CD14-positive monocyte (primary cell): Measurements from ENCODE around the gene BORCS5. TPM values are rescaled to one million over a fixed set of nuclear protein-coding genes. Genes with fewer than 3 reads are reported as not detected.
A peak's percentile ranks its signal among the peaks of the same experiment; 100 is the strongest.

ENCODE experiments used
- DNase-seq, 3 donors: peaks; one replicate each; pipeline ENCODE4 v3.0.0-alpha.2; 2011 to 2022
- H2AFZ ChIP-seq: 2 replicates; pipeline ENCODE4 v1.6.0; 2012; ENCODE audit warnings: mild to moderate bottlenecking, low read depth, low read length, inconsistent platforms; ENCODE audit not compliant: insufficient read depth, poor library complexity, severe bottlenecking
- H3K27ac ChIP-seq, 2 donors: 1 replicate in 1 of 2; 2 replicates in 1 of 2; pipeline ENCODE4 v1.5.1; 2012 to 2013; ENCODE audit warnings: low read length in 2 of 2, control low read depth in 1 of 2, inconsistent platforms in 1 of 2, low read depth in 1 of 2, mild to moderate bottlenecking in 1 of 2
- H3K27me3 ChIP-seq, 2 donors: one replicate each; pipeline versions ENCODE4 v1.6.0 to v1.6.1; 2011 to 2013; ENCODE audit warnings: low read length in 2 of 2; ENCODE audit not compliant: control insufficient read depth in 2 of 2, insufficient read depth in 2 of 2
- H3K36me3 ChIP-seq, 2 donors: replicated peaks in 1 of 2; 1 replicate in 1 of 2; 2 replicates in 1 of 2; pipeline versions ENCODE4 v1.5.1 to v1.6.1; 2012 to 2013; ENCODE audit warnings: low read length in 2 of 2, control low read depth in 1 of 2, inconsistent platforms in 1 of 2, mild to moderate bottlenecking in 1 of 2; ENCODE audit not compliant: insufficient read depth in 2 of 2, control insufficient read depth in 1 of 2
- H3K4me1 ChIP-seq, 2 donors: 1 replicate in 1 of 2; 2 replicates in 1 of 2; pipeline versions ENCODE4 v1.5.1 to v1.6.1; 2012 to 2013; ENCODE audit warnings: low read length in 2 of 2, control low read depth in 1 of 2, inconsistent platforms in 1 of 2, mild to moderate bottlenecking in 1 of 2, moderate library complexity in 1 of 2; ENCODE audit not compliant: insufficient read depth in 2 of 2, control insufficient read depth in 1 of 2
- H3K4me2 ChIP-seq: replicated peaks from 2 replicates; pipeline ENCODE3; 2012; ENCODE audit warnings: low read length, moderate library complexity, mild to moderate bottlenecking; ENCODE audit not compliant: poor library complexity, severe bottlenecking; ENCODE audit errors: extremely low read depth
- H3K4me3 ChIP-seq, 3 experiments: fragments of 200-600 bp in 1 of 3; sonication (generic) in 1 of 3; replicated peaks in 1 of 3; 1 replicate in 2 of 3; 2 replicates in 1 of 3; pipeline ENCODE4 v1.5.1; 2011 to 2013; ENCODE audit warnings: low read length in 3 of 3, mild to moderate bottlenecking in 3 of 3, control low read depth in 2 of 3, low read depth in 2 of 3, inconsistent platforms in 1 of 3, moderate library complexity in 1 of 3
- H3K79me2 ChIP-seq: 2 replicates; pipeline ENCODE4 v1.6.0; 2012; ENCODE audit warnings: mild to moderate bottlenecking, control low read depth, inconsistent platforms, low read length, moderate library complexity; ENCODE audit not compliant: insufficient read depth
- H3K9ac ChIP-seq: 2 replicates; pipeline ENCODE4 v1.6.0; 2017; ENCODE audit warnings: low read length, mild to moderate bottlenecking; ENCODE audit not compliant: insufficient read depth, poor library complexity, severe bottlenecking
- H3K9me3 ChIP-seq, 2 donors: replicated peaks in 1 of 2; 1 replicate in 1 of 2; 2 replicates in 1 of 2; pipeline versions ENCODE4 v1.5.1 to v1.6.1; 2012 to 2013; ENCODE audit warnings: low read length in 2 of 2, control low read depth in 1 of 2; ENCODE audit not compliant: control insufficient read depth in 1 of 2, insufficient read depth in 1 of 2
- H4K20me1 ChIP-seq: 2 replicates; pipeline ENCODE4 v1.6.0; 2012; ENCODE audit warnings: mild to moderate bottlenecking, low read length, control low read depth, moderate library complexity; ENCODE audit not compliant: insufficient read depth
- H3K27ac Mint-ChIP-seq, 7 donors: one replicate each; pipeline ENCODE4 v1.8.0; 2020; ENCODE audit warnings: mild to moderate bottlenecking in 7 of 7, mixed read lengths in 7 of 7, moderate library complexity in 6 of 7, inconsistent platforms in 2 of 7
- H3K27me3 Mint-ChIP-seq, 3 donors: one replicate each; pipeline ENCODE4 v1.8.0; 2021 to 2022; ENCODE audit warnings: low read depth in 3 of 3, mild to moderate bottlenecking in 3 of 3, mixed read lengths in 3 of 3, moderate library complexity in 3 of 3, inconsistent platforms in 1 of 3
- H3K36me3 Mint-ChIP-seq, 2 donors: one replicate each; pipeline ENCODE4 v1.8.0; 2020; ENCODE audit warnings: mixed read lengths in 2 of 2, inconsistent platforms in 1 of 2, mild to moderate bottlenecking in 1 of 2
- H3K4me1 Mint-ChIP-seq: one replicate; pipeline ENCODE4 v1.8.0; 2020; ENCODE audit warnings: mild to moderate bottlenecking, mixed read lengths
- H3K4me3 Mint-ChIP-seq, 2 donors: one replicate each; pipeline ENCODE4 v1.8.0; 2020; ENCODE audit warnings: mild to moderate bottlenecking in 2 of 2, mixed read lengths in 2 of 2, moderate library complexity in 1 of 2
- H3K9me3 Mint-ChIP-seq, 7 donors: one replicate each; pipeline ENCODE4 v1.8.0; 2020 to 2022; ENCODE audit warnings: mixed read lengths in 7 of 7, mild to moderate bottlenecking in 6 of 7, moderate library complexity in 6 of 7, inconsistent platforms in 2 of 7
- CTCF ChIP-seq: fragments of 200-600 bp; IDR thresholded peaks from one replicate; pipeline ENCODE4 v1.8.0; 2022; ENCODE audit warnings: antibody characterized with exemption, mild to moderate bottlenecking
- WGBS: methylation state at CpG from one replicate; pipeline ENCODE4 v1.1.5; 2013; ENCODE audit warnings: missing lambda C conversion rate; ENCODE audit not compliant: insufficient coverage; 5-methylcytosine and 5-hydroxymethylcytosine counted together
- intact Hi-C, 2 donors: fragments of 100-400 bp; cut with micrococcal nuclease; formaldehyde crosslinking; loops; one replicate each; pipeline versions ENCODE4 v1.15.0 to v1.15.1; 2023
- polyA plus RNA-seq, 3 donors: library from polyadenylated mRNA; depleted of rRNA in 1 of 3; unstranded in 2 of 3; stranded (reverse) in 1 of 3; fragments of 300-500 nt in 2 of 3; fragments of >200 nt in 1 of 3; fragmentation: Illumina TruSeq in 2 of 3; gene quantifications; 1 replicate in 2 of 3; 2 replicates in 1 of 3; pipeline ENCODE4 v1.2.3, GENCODE V29; 2012 to 2021

Gene BORCS5
- polyA plus RNA-seq, 3 donors, result 8.5 to 15.1 (median 9.6) TPM

DNA sequence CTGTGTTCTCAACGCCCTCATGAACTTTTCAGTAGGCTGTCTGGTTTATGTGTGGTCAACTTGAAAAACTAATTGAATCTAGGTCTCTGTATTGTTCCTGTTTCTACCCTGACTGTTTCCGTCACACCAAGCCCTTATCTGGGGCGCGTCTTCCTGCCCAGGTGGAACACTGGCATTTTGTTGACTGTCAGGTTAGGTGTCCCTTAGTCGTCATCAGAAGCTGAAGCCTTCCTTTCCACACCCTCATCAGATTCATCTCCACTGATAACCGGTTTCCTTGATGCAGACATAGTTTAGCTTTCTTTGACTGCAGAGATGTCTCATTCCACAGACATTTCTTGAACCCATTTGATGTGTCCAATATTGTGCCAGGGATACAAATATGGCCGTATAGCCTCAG lies 109.3 kb downstream of the BORCS5 start:
- no peak for TF ChIP-seq CTCF
- no peak overlapping the region for H3K9ac ChIP-seq
- H3K27me3 ChIP-seq, result no peaks in the 10 kb centered on the region
- H3K79me2 ChIP-seq, result no peaks in the 10 kb centered on the region
- H3K4me1 ChIP-seq, result peaks cover 12 to 13% of the 10 kb centered on the region in 2 donors
- H3K4me2 ChIP-seq, result no peak overlapping the region
- H3K4me1 Mint-ChIP-seq, result peaks cover 21% of the 10 kb centered on the region
- no peak overlapping the region for H3K4me3 ChIP-seq
- peak overlapping the region in 1 of 2 donors; percentile 23 for H3K27ac ChIP-seq
- peaks cover 0 to 3% (median 1%) of the 10 kb centered on the region in 3 donors for H3K27me3 Mint-ChIP-seq
- H3K36me3 ChIP-seq, result peaks cover 0 to 13% of the 10 kb centered on the region in 2 donors
- no peak overlapping the region for H3K4me3 Mint-ChIP-seq
- peaks cover 34 to 41% of the 10 kb centered on the region in 2 donors for H3K36me3 Mint-ChIP-seq
- H3K9me3 Mint-ChIP-seq, result peaks cover 0 to 3% (median 1%) of the 10 kb centered on the region in 7 donors
- 100% methylated on average over 1 of the region's 7 CpGs for WGBS
- DNase-seq, result no peak
- H2AFZ ChIP-seq, result no peak overlapping the region
- peak overlapping the region in 5 of 7 donors; percentile 3 to 60 (median 42) for H3K27ac Mint-ChIP-seq
- H4K20me1 ChIP-seq, result no peaks in the 10 kb centered on the region
- intact Hi-C loops, result loop anchor here in 1 of 2 donors (10.0 kb wide), 1 partner anchor 99 kb away; the partner anchor contains the start of gene DUSP16
- H3K9me3 ChIP-seq, result no peaks in the 10 kb centered on the region

DNA sequence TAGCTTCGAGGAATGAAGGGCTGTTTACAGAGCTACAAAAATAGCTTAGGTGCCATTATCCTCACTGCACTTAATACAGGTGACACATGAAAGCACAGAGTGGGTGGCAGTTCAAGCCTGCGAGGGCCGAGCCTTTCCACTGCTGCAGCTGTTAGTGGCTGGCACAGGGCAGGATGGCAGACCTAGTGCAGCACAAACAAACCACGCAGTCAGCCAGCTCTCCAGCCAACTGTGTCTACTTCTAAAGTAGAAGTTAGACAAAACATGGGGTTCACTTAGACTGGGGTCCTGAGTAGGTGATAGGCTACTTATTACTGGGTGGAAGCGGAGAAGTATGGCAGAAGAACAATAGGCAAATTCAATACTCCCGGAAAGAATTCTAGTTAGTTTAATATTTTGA lies 110.4 kb downstream of the BORCS5 start:
- no peaks in the 10 kb centered on the region for H4K20me1 ChIP-seq
- Mint-ChIP-seq H3K27me3 (peaks cover 0 to 5% (median 1%) of the 10 kb centered on the region in 3 donors), H3K4me1 (peaks cover 21% of the 10 kb centered on the region), H3K27ac (peak overlapping the region in 1 of 7 donors; percentile 26), H3K9me3 (peaks cover 0 to 3% (median 1%) of the 10 kb centered on the region in 7 donors), H3K4me3 (no peak overlapping the region), H3K36me3 (peaks cover 41 to 46% of the 10 kb centered on the region in 2 donors)
- peaks cover 12 to 13% of the 10 kb centered on the region in 2 donors for H3K4me1 ChIP-seq
- H3K27me3 ChIP-seq, result no peaks in the 10 kb centered on the region
- TF ChIP-seq CTCF, result no peak
- H3K9me3 ChIP-seq, result no peaks in the 10 kb centered on the region
- no peak overlapping the region for H3K4me2 ChIP-seq
- H3K79me2 ChIP-seq, result no peaks in the 10 kb centered on the region
- no peak for DNase-seq
- no peak overlapping the region for H2AFZ ChIP-seq
- intact Hi-C loops, result loop anchor here in 1 of 2 donors (10.0 kb wide), 1 partner anchor 98 kb away; the partner anchor contains the start of gene DUSP16
- H3K27ac ChIP-seq, result no peak overlapping the region
- WGBS, result 94% methylated on average over 2 of the region's 6 CpGs
- peaks cover 0 to 13% of the 10 kb centered on the region in 2 donors for H3K36me3 ChIP-seq
- no peak overlapping the region for H3K9ac ChIP-seq
- no peak overlapping the region for H3K4me3 ChIP-seq
